CD4-positive, alpha-beta T cell treated with Interferon gamma for 1 hour (primary cell): ENCODE results near the gene GP1BA.
"Not testable (repeated sequence)": the region's sequence is repeated elsewhere in the genome, so short reads cannot be mapped to it uniquely, and the experiment has no call there.

Experiments
- DNase-seq: peaks from one replicate; pipeline ENCODE4 v3.0.0-alpha.2; 2020

Gene GP1BA

DNA sequence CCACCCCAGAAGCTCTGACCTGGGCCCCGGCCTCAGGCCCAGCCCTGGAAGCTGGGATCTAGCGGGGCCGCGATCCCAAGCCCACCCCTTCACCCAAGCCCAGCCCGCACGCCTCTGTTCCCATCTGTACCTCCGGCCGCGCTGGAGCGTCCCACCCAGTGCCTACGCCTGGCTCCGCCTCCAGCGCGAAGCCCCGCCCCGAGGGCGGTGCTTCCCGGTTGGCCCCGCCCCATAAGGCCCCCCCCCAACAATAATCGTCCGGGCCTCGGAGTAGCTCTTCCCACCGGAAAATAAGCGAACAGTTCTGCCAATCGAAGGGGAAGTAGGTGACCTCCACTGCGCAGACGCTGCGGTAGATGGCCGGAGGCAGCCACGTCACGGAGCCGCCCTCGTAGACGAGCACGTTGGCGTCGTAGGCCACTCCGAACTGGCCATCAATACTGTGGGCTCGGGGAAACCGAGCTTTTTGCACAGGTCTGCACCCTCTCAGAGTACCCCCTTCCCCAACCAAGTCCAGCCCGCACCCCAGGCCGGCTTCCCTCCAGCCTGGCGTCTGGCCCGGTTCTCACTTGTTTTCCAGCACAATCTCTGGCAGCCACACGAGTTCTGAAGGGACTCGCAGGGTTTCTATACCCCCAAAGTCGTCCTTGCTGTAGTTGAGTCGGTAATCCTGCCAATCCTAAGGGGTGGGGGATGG is 30.3 kb upstream of the GP1BA start:
- DNase-seq = peak; percentile 71

DNA sequence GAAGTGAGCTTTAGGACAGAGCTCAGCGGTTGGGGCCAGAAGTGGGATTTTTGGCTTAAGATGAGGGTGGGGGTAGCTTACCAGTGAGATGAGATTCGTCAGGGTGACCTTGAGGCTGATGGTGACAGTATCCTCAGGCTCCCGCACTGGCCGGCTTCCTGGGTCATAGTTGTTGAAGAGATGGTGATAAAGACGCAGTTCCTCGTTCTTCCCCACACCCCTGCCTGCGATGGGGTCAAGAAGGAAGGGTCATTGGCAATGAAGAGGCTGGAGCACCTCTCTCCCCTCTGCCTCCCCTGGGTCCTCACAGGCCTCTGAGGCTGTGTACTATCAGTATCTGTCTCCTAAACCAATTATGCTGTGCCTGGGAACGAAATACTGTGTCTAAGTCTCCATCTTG is 29.5 kb upstream of the GP1BA start:
- no peak for DNase-seq

DNA sequence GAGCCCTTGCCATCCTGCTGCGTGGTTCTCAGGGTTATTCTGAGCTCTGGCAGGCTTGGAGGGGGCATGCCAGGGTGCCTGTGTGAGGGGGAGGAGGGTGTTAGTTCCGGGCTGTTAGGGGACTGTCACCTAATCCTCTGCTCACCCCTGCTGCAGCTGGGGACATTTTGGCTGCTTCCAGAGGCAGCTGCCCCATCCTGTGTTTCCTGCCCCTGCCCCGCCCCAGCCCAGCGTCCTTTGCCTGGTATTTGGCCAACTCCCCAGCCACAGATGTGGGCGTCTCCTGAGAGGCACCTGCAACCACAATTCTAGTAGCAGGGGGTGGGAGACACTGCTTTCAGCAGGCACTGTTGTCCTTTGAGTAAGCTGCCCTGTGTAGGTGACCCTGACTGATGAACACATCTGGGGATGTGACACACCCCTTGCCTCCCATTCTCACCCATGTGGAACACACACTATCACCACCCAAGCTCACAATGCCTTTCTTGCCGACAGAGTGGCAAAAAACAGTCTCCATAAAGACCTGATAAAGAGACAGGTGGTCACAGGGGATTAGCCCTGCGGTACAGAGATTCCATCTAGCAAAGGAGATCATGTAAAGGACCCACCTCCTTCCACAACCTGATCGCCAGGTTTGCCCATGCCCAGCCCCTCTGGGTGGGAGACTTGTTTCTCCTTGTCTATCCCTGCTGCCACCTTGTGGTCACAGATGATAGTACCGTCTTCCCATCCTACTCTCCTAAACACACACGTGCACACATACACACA is 28.8 kb upstream of the GP1BA start, which contains the start of gene CHRNE:
TSS of gene CHRNE (minus strand) at position 48 of the 768 bp plus-strand sequence. CDS start at position 13, 35 bp downstream.
- DNase-seq = peak; percentile 80

DNA sequence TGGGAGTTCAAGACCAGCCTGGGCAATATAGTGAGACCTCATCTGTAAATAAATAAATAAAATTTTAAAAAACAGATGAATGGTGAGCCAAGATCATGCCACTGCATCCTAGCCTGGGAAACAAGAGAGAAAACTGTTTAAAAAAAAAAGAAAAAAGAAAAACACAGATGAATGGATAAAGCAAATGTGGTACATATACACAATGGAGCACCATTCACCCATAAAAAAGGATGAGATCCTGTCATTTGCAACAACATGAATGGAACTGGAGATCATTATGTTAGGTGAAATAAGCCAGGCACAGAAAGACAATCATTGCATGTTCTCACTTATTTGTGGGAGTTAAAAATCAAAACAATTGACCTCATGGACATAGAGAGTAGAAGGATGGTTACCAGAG is 25.4 kb upstream of the GP1BA start:
- not testable (repeated sequence) for DNase-seq

DNA sequence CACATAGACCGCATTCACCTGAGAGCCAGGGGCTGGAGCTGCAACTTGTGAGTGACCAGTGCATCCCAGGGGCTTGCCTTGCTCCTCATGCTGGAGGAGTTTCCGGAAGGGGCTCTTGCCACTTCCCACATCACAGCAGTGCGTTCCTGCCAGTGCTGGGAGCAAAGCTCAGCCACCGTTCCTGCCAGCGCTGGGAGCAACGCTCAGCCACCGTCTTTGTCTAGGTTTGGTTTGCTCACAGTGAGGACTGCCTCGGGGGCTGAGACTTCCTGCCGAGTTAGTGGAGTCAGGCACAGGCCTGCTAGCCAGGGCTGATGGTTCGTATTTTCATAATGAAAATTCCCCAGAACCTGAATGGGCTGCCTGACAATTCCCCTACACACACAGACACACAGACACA is 23.8 kb upstream of the GP1BA start:
- DNase-seq = no peak

DNA sequence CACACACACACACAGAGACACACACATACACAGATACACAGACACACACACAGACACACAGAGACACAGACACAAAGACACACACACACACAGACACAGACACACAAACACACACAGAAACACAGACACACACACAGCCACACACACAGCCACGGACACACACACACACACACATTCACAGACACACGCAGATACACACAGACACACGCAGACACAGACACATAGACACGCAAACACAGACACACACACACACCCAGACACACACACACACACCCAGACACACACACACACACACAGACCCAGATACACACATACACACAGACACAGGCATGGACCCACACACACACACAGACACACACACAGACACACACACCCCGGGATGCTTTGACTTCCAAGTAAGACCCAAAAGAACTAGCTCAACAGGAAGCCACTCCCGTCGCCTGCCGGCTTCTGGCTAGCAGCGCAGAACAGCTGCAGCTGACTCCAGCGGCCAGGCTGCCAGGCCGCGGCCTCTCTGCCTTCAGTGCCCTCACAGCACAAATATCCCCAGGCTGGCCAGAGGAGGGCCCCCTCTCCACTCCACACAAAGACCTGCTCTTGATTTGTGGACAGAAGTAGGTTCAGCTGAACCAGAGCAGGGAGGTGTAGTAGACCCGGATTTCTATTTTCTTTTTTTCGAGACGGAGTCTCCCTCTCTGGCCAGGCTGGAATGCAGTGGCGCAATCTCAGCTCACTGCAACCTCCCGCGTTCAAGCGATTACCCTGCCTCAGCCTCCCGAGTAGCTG is 23.2 kb upstream of the GP1BA start:
- peak; percentile 84 for DNase-seq

DNA sequence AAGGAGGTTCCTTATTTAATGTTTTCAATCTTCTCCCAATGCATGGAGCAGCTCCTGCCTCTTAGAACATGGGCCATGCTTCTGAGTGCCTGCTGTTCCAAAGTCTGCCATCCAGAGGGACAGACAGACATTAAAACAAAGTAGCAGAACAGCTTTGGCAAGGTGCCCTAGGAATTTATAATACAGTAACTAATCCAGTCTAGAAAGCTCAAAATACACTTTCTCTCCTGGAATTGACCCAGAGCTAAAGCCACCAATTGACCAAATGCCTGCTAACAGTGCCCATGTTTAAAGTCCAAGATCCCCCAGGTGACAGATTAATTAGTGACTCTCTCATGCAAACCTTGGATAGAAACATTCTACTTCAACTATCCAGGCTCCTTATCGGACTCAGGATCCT is 18.1 kb upstream of the GP1BA start:
- DNase-seq = no peak

DNA sequence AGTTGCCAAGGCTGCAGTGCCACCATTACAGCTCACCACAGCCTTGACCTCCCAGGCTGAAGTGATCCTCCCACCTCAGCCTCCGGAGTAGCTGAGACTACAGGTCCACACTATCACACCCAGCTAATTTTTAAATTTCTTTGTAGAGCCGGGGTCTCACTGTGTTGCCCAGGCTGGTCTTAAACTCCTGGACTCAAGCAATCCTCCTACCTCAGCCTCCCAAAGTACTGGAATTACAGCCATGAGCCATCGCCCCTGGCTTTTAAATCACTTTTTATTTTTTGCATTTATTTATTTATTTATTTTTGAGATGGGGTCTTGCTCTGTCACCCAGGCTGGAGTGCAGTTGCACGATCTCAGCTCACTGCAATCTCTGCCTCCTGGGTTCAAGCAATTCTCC is 17.5 kb upstream of the GP1BA start:
- not testable (repeated sequence) for DNase-seq

DNA sequence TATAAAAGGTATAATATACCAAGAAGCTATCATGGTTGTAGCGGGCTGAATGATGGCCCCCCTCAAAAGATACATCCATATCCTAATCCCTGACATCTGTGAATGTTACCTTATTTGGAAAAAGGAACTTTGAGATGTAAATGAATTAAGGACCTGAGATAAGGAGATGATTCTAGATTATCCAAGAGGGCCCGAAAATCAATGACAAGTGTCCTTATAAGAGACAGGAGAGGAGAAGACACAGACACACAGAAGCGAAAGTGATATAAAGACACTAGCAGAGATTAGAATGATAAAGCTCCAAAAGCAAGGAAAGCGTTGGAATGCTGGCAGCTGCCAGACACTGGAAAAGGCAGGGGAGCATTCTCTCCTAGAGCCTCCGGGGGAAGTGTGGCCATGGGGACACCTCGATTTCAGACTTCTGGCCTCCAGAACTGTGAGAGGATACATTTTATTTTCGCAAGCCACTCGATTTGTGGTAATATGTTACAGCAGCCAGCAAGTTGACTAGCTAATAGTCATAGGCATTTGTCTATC is 12.5 kb upstream of the GP1BA start:
- DNase-seq = no peak

DNA sequence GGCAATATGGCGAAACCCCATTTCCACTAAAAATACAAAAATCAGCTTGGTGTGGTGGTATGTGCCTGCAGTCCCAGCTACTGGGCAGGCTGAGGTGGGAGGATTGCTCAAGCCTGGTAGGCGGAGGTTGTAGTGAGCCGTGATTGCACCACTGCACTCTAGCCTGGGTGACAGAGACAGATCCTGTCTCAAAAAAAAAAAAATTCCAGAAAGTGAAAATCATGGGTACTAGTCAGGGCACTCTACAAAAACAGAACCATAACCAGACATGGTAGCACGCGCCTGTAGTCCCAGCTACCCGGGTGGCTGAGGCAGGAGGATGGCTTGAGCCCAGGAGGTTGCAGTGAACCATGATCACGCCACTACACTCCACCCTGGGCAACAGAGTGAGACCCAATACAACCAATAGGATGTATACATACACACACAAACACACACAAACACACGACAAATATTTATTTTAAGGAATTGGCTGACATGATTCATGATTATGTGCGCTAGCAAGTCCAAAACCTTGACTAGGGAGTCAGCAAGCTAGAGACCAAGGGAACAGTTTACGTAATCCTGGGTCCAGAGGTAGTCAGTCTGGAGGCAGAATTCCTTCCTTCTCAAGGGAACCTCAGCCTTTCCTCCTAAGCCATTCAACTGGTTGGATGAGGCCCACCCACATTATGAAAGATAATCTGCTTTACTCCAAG is 11.6 kb upstream of the GP1BA start:
- DNase-seq = peak; percentile 38

DNA sequence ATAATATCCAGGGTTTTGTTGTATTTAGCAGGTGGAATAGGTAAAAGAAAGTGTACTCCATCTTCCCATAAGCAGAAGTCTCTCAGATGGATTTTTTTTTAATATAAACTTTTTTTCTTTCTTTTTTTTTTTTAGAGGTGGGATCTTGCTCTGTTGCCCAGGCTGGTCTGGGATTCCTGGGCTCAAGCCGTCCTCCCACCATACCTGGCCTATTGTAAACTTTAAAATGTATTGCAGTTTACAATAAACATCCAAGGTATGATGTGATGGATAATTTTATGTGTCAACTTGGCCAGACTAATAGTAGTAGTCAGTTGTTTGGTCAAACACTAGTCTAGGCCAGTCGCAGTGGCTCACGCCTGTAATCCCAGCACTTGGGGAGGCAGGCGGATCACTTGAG is 10.8 kb upstream of the GP1BA start:
- DNase-seq = no peak

DNA sequence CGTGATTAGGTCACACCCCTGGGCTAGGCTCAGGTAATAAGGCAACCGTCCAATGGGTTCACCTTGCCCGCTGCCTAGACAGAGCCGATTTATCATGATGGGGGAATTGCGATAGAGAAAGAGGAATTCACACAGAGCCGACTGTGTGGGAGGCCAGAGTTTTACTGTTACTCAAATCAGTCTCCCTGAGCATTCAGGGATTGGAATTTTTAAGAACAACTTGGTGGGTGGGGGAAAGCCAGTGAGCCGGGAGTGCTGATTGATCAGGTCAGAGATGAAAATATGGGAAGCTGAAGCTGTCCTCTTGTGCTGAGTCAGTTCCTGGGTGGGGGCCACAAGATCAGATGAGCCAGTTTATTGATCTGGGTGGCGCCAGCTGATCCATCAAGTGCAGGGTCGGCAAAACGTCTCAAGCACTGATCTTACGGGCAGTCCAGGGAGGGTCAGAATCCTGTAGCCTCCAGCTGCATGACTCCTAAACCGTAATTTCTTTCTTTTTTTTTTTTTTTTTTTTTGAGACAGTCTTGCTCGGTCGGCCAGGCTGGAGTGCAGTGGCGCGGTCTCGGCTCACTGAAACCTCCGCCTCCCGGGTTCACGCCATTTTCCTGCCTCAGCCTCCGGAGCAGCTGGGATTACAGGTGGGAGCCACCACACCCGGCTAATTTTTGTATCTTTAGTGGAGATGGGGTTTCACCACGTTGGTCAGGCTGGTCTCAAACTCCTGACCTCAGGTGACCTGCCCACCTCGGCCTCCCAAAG is 5.3 kb upstream of the GP1BA start:
- not testable (repeated sequence) for DNase-seq

DNA sequence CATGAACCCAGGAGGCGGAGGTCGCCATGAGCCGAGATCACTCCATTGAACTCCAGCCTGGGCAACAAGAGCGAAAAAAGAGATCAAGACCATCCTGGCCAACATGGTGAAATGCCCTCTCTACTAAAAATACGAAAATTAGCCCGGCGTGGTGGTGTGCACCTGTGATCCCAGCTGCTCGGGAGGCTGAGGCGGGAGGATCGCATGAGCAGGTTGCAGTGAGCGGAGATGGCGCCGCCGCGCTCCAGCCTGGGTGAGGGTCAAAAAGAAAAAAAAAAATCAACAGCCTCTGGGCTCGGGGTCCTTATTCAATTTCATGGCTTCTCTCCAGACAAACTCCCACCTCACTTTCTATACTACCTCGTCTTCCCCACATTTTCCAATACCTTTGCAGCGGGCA is 3.2 kb upstream of the GP1BA start:
- DNase-seq = no peak

DNA sequence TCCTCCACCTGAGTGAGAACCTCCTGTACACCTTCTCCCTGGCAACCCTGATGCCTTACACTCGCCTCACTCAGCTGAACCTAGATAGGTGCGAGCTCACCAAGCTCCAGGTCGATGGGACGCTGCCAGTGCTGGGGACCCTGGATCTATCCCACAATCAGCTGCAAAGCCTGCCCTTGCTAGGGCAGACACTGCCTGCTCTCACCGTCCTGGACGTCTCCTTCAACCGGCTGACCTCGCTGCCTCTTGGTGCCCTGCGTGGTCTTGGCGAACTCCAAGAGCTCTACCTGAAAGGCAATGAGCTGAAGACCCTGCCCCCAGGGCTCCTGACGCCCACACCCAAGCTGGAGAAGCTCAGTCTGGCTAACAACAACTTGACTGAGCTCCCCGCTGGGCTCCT is 679 bp downstream of the GP1BA start:
- DNase-seq = no peak

DNA sequence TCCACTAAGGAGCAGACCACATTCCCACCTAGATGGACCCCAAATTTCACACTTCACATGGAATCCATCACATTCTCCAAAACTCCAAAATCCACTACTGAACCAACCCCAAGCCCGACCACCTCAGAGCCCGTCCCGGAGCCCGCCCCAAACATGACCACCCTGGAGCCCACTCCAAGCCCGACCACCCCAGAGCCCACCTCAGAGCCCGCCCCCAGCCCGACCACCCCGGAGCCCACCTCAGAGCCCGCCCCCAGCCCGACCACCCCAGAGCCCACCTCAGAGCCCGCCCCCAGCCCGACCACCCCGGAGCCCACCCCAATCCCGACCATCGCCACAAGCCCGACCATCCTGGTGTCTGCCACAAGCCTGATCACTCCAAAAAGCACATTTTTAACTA is 1.6 kb downstream of the GP1BA start:
- DNase-seq = no peak

DNA sequence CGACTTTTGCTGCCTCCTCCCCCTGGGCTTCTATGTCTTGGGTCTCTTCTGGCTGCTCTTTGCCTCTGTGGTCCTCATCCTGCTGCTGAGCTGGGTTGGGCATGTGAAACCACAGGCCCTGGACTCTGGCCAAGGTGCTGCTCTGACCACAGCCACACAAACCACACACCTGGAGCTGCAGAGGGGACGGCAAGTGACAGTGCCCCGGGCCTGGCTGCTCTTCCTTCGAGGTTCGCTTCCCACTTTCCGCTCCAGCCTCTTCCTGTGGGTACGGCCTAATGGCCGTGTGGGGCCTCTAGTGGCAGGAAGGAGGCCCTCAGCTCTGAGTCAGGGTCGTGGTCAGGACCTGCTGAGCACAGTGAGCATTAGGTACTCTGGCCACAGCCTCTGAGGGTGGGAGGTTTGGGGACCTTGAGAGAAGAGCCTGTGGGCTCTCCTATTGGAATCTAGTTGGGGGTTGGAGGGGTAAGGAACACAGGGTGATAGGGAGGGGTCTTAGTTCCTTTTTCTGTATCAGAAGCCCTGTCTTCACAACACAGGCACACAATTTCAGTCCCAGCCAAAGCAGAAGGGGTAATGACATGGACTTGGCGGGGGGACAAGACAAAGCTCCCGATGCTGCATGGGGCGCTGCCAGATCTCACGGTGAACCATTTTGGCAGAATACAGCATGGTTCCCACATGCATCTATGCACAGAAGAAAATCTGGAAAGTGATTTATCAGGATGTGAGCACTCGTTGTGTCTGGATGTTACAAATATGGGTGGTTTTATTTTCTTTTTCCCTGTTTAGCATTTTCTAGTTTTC is 2.3 kb downstream of the GP1BA start:
- no peak for DNase-seq

DNA sequence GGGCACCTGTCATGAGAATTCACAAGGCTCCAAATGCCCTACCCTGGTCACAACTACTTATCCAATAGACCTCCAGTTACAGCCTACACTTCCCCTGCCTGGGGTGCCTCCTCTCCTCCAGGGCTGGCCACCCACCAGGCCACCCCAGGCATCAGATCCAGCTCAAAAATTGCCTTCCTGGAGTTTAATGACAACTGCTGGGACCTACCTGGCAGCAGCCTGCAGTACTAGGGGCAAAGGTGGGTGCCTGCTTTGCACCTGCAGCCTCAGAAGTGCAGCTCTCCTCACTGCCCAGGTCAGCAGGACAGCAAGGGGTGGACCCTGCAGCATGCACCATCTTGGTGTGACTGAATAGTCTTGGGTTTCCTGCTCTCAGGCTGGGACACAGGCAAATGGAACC is 3.6 kb downstream of the GP1BA start:
- no peak for DNase-seq

DNA sequence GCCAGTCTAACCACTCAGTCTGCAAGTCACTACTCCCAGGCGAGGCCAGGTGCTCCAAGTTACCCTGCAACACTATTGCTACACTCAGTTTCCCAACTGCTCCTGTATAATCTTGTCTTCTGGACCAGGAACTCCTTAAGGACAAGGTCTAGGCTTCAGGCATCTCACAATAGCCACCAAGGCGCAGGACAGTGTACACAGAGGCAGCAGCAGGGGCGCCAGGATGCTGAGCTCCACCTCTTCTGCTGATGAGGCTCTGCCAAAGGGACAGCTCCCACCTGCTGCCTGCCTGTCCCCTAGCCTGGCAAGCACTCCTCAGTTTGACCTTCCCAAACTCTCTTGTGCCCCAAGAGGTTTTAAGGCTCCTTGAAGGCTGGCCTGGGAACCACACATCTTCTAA is 4.4 kb downstream of the GP1BA start:
- DNase-seq = no peak

DNA sequence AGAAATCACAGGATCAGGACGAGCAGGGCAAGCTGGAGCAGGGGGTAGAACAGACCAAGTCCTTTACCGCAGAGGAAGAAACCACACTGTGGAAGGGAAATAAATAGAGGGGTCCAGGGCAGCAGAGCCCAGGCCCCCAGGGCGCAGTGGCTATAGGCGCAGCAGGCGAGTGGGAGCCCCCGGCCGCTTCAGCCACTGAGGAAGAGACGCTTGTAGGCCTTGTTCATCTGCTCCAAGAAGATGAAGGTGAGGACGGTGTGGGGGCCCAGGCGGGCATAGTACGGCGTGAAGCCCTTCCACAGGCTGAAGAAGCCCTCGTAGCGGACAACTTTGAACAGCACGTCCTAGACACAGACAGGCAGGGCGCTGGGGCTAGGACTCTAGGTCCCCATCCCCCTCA is 5.5 kb downstream of the GP1BA start:
- no peak for DNase-seq

DNA sequence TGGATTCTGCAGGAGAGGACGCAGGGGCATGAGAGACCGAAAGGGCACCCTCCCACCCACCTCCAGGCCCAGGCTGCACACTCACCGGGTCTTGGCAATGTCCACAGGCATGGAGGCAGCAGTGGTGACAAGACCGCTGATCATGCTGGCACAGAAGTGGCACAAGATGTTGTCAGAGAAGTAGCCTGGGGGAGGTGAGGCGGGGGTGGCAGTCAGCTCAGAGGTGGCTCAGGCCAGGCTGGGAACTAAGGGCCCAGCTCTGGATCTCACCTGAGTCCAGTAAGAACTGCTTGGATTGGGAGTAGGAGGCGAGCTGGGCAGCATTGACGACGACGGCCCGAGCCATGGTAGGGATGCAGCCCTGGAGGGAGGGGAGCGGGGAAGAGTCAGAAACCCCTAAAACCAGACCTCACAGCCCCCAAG is 6.0 kb downstream of the GP1BA start:
- DNase-seq = no peak
